Activated naive CD4-positive, alpha-beta T cell treated with anti-CD3 and anti-CD28 coated beads, Interleukin-2, amount 10 ng/mL, durations not matched to agents 7 days and 5 days (primary cell): ENCODE data around the gene FYCO1.

Experiments
- CTCF ChIA-PET: fragments of 350-600 bp; sonication (Branson Sonifier 250); formaldehyde crosslinking; loops from one replicate; lab custom pipeline; 2021; ENCODE audit warnings: antibody characterized with exemption; lab: Charles Lee
- DNase-seq: peaks from one replicate; pipeline ENCODE4 v3.0.0-alpha.2; 2020
- H3K27ac Mint-ChIP-seq: one replicate; pipeline ENCODE4 v1.8.0; 2021; ENCODE audit warnings: mild to moderate bottlenecking, moderate library complexity, mixed read lengths
- H3K27me3 Mint-ChIP-seq: one replicate; pipeline ENCODE4 v1.8.0; 2021; ENCODE audit warnings: mild to moderate bottlenecking, mixed read lengths
- H3K36me3 Mint-ChIP-seq: one replicate; pipeline ENCODE4 v1.8.0; 2021; ENCODE audit warnings: mixed read lengths
- H3K4me1 Mint-ChIP-seq: one replicate; pipeline ENCODE4 v1.8.0; 2021; ENCODE audit warnings: mixed read lengths
- H3K4me3 Mint-ChIP-seq: one replicate; pipeline ENCODE4 v1.8.0; 2021; ENCODE audit warnings: mild to moderate bottlenecking, moderate library complexity, mixed read lengths
- H3K9me3 Mint-ChIP-seq: one replicate; pipeline ENCODE4 v1.8.0; 2021; ENCODE audit warnings: mixed read lengths

FYCO1 gene

GRCh38 chr3:45984331-45985312 lies 11.0 kb downstream of the FYCO1 start:
- CTCF ChIA-PET = no interaction called here
- Mint-ChIP-seq H3K27ac (no peak overlapping the region), H3K36me3 (peaks cover 72% of the 10 kb centered on the region)

GRCh38 chr3:45983770-45984169 lies 11.9 kb downstream of the FYCO1 start:
- Mint-ChIP-seq H3K27me3 (no peaks in the 10 kb centered on the region), H3K4me1 (peaks cover 41% of the 10 kb centered on the region), H3K9me3 (no peaks in the 10 kb centered on the region), H3K36me3 (peaks cover 75% of the 10 kb centered on the region), H3K27ac (no peak overlapping the region), H3K4me3 (no peak overlapping the region)
- no peak for DNase-seq
- CTCF ChIA-PET = no interaction called here

More at GRCh38 chr3:45984331-45985312, 11.0 kb downstream of the FYCO1 start:
- peaks cover 38% of the 10 kb centered on the region for H3K4me1 Mint-ChIP-seq
- no peak overlapping the region for H3K4me3 Mint-ChIP-seq
- H3K27me3 Mint-ChIP-seq = no peaks in the 10 kb centered on the region
- H3K9me3 Mint-ChIP-seq = no peaks in the 10 kb centered on the region
- DNase-seq = no peak

GRCh38 chr3:45981346-45982074 lies 14.1 kb downstream of the FYCO1 start:
- CTCF ChIA-PET = interaction anchor here (1.6 to 1.7 kb wide), 2 partner anchors 17 to 95 kb away, joined by 3 to 6 read pairs; no protein-coding TSS in a partner anchor
- H3K9me3 Mint-ChIP-seq = no peaks in the 10 kb centered on the region
- H3K36me3 Mint-ChIP-seq = peaks cover 78% of the 10 kb centered on the region

GRCh38 chr3:45980819-45981218 lies 14.8 kb downstream of the FYCO1 start:
- CTCF ChIA-PET = interaction anchor here (0.7 to 1.8 kb wide), 6 partner anchors 12 to 99 kb away, joined by 3 to 6 read pairs (median 5); no protein-coding TSS in a partner anchor
- Mint-ChIP-seq H3K36me3 (peaks cover 81% of the 10 kb centered on the region), H3K27ac (no peak overlapping the region), H3K27me3 (no peaks in the 10 kb centered on the region), H3K4me1 (peaks cover 57% of the 10 kb centered on the region), H3K9me3 (no peaks in the 10 kb centered on the region), H3K4me3 (no peak overlapping the region)
- no peak for DNase-seq

More at GRCh38 chr3:45981346-45982074, 14.1 kb downstream of the FYCO1 start:
- DNase-seq = no peak
- no peak overlapping the region for H3K4me3 Mint-ChIP-seq
- H3K27me3 Mint-ChIP-seq = no peaks in the 10 kb centered on the region
- peaks cover 53% of the 10 kb centered on the region for H3K4me1 Mint-ChIP-seq
- no peak overlapping the region for H3K27ac Mint-ChIP-seq

- Mint-ChIP-seq H3K27ac (no peak overlapping the region), H3K27me3 (no peaks in the 10 kb centered on the region), H3K4me3 (no peak overlapping the region), H3K36me3 (peaks cover 85% of the 10 kb centered on the region), H3K4me1 (peaks cover 62% of the 10 kb centered on the region), H3K9me3 (no peaks in the 10 kb centered on the region)
- no peak for DNase-seq
- CTCF ChIA-PET = interaction anchor here (0.7 to 1.8 kb wide), 8 partner anchors 11 to 100 kb away, joined by 3 to 6 read pairs (median 4); partner anchors contain the start of gene CXCR6
Observed at GRCh38 chr3:45980229-45980813, 15.3 kb downstream of the FYCO1 start.

GRCh38 chr3:45979378-45979777 lies 16.2 kb downstream of the FYCO1 start:
- Mint-ChIP-seq H3K4me1 (peaks cover 72% of the 10 kb centered on the region), H3K27ac (peak overlapping the region; percentile 72), H3K4me3 (no peak overlapping the region), H3K27me3 (no peaks in the 10 kb centered on the region), H3K9me3 (no peaks in the 10 kb centered on the region), H3K36me3 (peaks cover 85% of the 10 kb centered on the region)
- CTCF ChIA-PET = interaction anchor here (0.9 to 1.8 kb wide), 5 partner anchors 10 to 99 kb away, joined by 3 to 6 read pairs (median 4); partner anchors contain the start of gene CXCR6
- DNase-seq = no peak

- DNase-seq = peak; percentile 80
- Mint-ChIP-seq H3K4me1 (peaks cover 79% of the 10 kb centered on the region), H3K36me3 (peaks cover 82% of the 10 kb centered on the region), H3K27ac (peak overlapping the region; percentile 93), H3K9me3 (no peaks in the 10 kb centered on the region), H3K4me3 (peak overlapping the region; percentile 32), H3K27me3 (no peaks in the 10 kb centered on the region)
- CTCF ChIA-PET = interaction anchor here (0.8 to 2.1 kb wide), 3 partner anchors 16 to 100 kb away, joined by 3 to 8 read pairs (median 3); no protein-coding TSS in a partner anchor
Observed at GRCh38 chr3:45978006-45978761, 17.4 kb downstream of the FYCO1 start.

- peaks cover 90% of the 10 kb centered on the region for H3K4me1 Mint-ChIP-seq
- H3K27me3 Mint-ChIP-seq = no peaks in the 10 kb centered on the region
- DNase-seq = peak; percentile 47
- peak overlapping the region; percentile 11 for H3K4me3 Mint-ChIP-seq
- peak overlapping the region; percentile 90 for H3K27ac Mint-ChIP-seq
- CTCF ChIA-PET = interaction anchor here (1.2 to 2.4 kb wide), 4 partner anchors 14 to 402 kb away, joined by 3 to 8 read pairs (median 6); no protein-coding TSS in a partner anchor
- peaks cover 82% of the 10 kb centered on the region for H3K36me3 Mint-ChIP-seq
- no peaks in the 10 kb centered on the region for H3K9me3 Mint-ChIP-seq
Observed at GRCh38 chr3:45976191-45977091, 19.2 kb downstream of the FYCO1 start.

GRCh38 chr3:45975686-45976085 lies 19.9 kb downstream of the FYCO1 start:
- Mint-ChIP-seq H3K36me3 (peaks cover 82% of the 10 kb centered on the region), H3K9me3 (no peaks in the 10 kb centered on the region), H3K4me3 (no peak overlapping the region), H3K27me3 (no peaks in the 10 kb centered on the region), H3K27ac (peak overlapping the region; percentile 90), H3K4me1 (peaks cover 88% of the 10 kb centered on the region)
- CTCF ChIA-PET = interaction anchor here (1.2 to 2.4 kb wide), 4 partner anchors 13 to 403 kb away, joined by 3 to 8 read pairs (median 6); no protein-coding TSS in a partner anchor
- DNase-seq = no peak

GRCh38 chr3:45974686-45975085 lies 20.9 kb downstream of the FYCO1 start:
- no peaks in the 10 kb centered on the region for H3K27me3 Mint-ChIP-seq
- no peak overlapping the region for H3K27ac Mint-ChIP-seq
- H3K36me3 Mint-ChIP-seq = peaks cover 81% of the 10 kb centered on the region
- DNase-seq = no peak
- peaks cover 80% of the 10 kb centered on the region for H3K4me1 Mint-ChIP-seq
- no peaks in the 10 kb centered on the region for H3K9me3 Mint-ChIP-seq
- CTCF ChIA-PET = interaction anchor here (1.3 to 2.4 kb wide), 2 partner anchors 24 to 31 kb away, joined by 3 to 7 read pairs; partner anchors contain the start of gene CXCR6
- no peak overlapping the region for H3K4me3 Mint-ChIP-seq

GRCh38 chr3:45972534-45973402 lies 22.9 kb downstream of the FYCO1 start:
- CTCF ChIA-PET = interaction anchor here (0.7 to 1.5 kb wide), 5 partner anchors 9 to 122 kb away, joined by 3 to 5 read pairs (median 3); partner anchors contain the start of gene CXCR6
- Mint-ChIP-seq H3K4me3 (no peak overlapping the region), H3K4me1 (peaks cover 66% of the 10 kb centered on the region), H3K27ac (peak overlapping the region; percentile 79), H3K27me3 (no peaks in the 10 kb centered on the region), H3K36me3 (peaks cover 83% of the 10 kb centered on the region), H3K9me3 (no peaks in the 10 kb centered on the region)
- no peak for DNase-seq
